NCI-H2196 (cell line): ENCODE results near the gene CNDP1.
"Not testable (repeated sequence)": the region's sequence is repeated elsewhere in the genome, so short reads cannot be mapped to it uniquely, and the experiment has no call there.

Source experiments
- DNase-seq: peaks from one replicate; lab custom pipeline; 2025; ENCODE audit not compliant: unreplicated experiment; lab: John Stamatoyannopoulos, UW

Gene CNDP1

DNA sequence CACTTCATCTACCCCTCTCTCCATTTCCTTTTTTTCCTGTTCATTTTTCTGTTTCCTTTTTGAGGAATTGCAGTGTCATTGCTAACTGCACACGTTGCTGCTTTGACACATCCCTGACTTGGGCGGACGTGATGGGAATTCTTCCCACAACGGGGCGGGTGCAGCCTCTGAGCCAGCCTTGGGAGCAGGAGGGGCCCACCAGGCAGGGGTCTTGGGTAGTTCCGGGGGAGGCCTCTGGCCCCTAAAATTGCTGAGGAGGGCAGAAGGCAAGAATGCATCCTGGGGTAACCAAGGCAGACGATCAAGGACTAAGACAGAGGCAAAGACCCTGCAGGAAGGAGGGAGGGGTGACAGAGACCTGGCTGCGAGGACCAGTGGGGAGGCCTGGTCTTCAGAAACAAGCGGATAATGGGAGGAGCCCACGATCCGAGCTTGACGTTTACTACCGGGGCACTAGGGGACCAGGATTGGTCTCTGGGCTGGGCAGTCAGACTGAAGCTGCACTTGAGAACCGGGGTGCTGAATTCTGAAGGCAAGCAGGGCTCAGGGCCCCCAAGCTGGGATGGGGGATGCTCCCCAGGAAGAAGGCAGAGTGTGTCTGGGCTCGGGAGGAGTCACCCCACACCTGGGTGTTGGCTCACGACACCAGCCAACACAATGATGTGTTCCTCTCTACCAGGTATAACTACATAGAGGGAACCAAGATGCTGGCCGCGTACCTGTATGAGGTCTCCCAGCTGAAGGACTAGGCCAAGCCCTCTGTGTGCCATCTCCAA lies 14.8 kb upstream of the CNDP1 start:
- DNase-seq: no peak

DNA sequence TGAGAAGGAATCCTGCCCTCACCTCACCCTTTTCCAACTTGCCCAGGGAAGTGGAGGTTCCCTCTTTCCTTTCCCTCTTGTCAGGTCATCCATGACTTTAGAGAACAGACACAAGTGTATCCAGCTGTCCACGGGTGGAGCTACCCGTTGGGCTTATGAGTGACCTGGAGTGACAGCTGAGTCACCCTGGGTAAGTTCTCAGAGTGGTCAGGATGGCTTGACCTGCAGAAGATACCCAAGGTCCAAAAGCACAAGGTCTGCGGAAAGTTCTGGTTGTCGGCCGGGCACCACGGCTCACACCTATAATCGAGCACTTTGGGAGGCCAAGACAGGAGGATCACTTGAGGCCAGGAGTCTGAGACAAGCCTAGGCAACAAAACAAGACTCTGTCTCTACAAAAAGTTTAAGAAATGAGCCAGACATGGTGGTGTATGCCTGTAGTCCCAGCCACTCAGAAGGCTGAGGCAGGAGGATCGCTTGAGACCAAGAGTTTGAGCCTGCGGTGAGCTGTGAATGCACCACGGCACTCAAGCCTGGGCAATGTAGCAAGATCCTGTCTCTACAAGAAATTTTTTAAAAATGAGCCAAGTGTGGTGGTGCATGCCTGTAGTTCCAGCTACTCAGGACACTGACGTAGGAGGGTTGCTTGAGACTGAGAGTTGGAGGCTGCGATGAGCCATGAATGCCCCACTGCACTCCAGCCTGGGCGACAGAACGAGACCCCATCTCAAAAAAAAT lies 14.0 kb upstream of the CNDP1 start:
- no peak for DNase-seq

DNA sequence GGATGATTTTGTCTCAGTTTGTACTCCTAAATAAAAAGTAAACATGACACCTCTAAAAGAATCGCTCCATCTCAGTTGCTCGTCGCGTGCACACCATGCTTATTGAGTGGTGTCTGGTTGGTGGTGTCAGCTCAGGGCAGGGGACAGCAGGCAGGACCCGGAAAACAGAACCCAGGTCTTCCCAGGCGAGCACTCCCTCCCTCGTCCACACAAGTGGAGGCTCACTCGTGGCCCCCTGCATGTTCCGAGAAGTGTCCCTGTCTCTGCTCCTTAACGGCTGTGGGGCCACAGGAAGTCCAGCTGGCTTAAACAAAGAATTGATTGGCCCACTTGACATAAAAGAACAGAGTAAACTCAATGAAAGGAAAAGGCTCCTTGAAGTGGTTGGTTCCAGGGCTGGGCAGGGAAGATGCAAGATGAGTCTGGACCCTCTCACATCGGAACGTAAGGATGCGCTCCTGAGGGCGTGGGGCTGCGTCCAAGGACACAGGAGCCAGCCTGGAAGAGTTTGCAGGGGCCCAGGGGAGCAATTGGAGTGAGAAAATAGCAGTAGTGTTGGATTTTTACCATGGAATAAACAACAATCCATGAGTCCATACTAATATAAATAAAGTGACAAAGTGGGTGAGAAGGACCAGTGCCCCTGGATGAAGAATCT lies 13.1 kb upstream of the CNDP1 start:
- DNase-seq: no peak

DNA sequence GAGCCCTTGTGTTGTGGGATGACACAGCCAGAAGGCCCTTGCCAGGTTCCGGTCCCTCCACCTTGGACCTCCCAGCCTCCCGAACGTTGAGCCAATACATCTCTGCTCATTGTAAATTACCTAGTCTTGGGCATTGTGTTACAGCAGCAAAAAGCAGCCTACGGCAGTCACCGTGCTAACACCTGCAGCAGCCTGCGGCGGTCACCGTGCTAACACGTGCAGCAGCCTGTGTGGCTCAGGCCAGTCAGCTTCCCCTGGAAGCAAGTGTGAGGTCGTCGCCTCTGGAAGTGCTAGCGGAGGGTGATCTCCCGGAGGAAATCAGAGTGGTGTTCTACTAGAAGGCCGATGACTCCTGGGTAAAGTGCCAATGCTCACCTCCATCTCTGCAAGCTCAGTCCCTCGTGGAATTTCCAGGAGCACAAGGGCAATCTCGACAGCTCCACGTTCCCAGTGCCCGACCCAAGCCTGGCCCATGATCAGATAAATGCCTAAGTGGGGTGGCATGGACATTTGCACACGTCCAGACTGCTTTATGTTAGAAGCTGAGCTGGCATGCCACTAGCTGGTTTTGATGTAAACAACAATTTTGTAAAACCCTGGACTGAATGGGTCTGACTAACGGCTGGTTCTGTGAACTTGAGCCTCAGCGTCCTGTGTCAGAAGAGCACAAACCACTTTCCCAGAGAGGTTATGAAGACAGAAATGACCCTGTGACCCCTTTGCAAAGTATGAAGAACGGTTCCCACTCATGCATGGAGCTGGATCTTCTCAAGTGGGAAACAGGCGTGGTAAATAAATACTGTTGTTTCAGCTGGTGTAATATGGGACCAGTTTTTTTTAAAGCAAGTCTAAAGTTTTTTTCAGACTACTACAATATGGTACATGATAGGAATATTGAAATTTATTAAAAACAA lies 11.4 kb upstream of the CNDP1 start:
- DNase-seq: no peak

DNA sequence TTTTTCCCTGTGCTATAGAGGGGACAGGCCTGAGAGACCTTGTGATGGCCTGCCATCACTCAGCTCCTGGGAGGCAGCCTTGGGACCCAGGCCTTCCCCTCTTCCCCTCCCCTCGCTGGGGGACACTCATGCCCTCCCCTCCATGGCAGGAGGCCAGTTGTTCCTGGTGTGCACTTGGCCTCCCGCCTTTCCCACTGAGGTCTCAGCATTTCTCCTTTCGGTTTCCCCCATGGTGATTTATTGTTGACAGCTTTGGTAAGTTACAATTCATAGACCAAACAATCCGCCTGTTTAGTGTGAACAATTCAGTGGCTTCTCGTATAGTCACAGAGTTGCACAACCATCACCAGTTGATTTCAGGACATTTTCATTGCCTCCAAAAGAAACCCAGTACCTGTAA lies 10.2 kb upstream of the CNDP1 start:
- no peak for DNase-seq

DNA sequence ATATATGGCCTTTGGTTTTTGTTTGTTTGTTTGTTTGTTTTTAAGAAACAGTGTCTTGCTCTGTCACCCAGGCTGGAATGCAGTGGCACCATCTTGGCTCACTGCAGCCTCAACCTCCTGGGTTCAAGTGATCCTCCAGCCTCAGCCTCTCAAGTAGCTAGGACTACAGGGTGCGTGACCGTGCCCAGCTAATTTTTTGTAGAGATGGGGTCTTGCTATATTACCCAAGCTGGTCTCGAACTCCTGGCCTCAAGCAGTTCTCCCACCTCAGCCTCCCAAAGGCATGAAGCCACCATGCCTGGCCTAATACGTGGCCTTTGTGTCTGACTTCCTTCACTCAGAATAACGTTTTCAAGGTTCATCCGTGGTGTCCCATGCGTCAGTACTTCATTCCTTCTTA lies 9.4 kb upstream of the CNDP1 start:
- DNase-seq: not testable (repeated sequence)

DNA sequence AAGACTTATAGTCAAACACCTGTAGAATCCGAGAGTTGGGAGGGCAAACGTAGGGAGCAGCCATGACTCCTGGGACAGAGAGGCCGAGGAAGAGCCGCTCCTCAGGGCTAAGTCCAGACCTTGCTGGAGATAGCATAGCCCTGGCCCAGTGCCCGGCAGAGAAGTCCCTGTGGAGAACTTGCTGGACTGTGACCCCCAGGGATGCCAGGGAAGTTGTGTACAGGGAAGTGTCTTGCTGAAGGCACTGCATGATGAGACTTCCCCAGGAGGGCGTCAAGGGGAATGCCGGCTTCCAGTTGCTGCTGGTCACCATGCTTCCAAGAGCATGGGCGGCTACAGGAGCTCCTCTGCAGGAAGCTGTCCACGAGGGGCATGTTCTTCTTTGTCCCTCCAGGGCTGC lies 8.6 kb upstream of the CNDP1 start:
- DNase-seq: no peak

DNA sequence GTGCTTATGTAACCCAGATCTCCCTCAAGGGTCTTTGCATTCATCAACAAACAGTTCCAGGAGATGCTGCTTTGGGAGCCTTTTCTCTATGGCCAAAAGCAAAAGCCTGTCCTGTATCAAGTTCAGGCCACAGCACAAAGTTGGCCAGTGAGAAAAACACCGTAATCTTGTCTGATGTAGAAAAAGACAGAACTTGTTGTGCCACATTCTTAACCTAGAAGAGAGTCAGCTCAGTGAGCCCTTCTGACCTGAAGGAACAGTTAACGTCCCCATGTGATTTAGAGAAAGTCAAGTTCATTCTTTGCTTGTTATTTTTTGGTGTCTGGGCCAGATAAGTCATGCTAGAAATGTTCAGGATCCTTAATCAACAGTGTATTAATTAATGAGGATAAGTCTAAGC lies 7.8 kb upstream of the CNDP1 start:
- no peak for DNase-seq

DNA sequence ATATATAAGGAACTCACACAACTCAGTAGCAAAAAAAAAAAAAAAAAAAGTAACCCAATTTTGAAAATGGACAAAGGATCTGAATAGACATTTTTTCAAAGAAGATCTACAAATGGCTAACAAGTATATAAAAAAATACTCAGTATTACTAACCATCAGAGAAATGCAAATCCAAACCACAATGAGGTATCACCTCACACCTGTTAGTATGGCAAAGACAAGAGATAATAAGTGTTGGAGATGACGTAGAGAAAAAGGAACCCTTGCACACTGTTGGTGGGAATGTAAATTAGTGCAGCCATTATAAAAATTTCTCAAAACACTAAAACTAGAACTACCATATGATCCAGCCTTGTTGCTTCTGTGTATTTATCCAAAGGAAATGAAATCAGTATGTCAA lies 5.8 kb upstream of the CNDP1 start:
- DNase-seq: no peak

DNA sequence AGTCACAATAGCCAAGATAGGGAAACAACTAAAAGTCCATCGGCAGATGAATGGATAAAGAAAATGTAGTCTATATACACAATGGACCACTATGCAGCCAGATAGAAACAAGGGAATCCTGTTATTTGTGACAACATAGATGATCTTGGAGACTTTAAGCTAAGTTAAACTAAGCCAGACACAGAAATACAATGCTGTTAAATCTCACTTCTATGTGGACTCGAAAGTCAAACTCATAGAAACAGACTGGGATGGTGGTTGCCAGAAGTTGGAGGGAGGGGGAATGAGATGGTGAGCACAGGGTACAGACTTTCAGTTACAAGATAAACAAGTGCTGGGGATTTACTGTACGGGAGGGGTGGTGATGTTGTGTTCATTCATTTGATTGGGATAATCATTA lies 5.4 kb upstream of the CNDP1 start:
- no peak for DNase-seq

DNA sequence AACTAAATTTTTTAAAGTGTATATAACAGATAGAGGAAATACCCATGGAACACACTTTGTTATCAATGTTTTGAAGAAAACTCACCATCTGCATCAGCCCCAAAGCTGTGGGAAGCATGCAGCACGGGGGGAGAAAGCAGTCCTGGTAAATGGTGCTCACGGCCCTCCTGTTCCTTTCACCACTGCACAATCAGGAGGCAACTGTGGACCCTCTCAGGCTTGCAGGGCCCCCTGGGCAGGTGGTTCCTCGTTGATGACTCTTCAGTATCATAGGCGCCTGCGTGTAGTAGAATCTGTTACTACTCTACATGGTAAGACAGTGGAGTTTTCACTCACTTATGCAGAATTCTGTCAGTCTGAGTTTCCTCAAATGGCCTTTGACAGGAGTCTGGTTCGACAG lies 4.9 kb upstream of the CNDP1 start:
- DNase-seq: no peak

DNA sequence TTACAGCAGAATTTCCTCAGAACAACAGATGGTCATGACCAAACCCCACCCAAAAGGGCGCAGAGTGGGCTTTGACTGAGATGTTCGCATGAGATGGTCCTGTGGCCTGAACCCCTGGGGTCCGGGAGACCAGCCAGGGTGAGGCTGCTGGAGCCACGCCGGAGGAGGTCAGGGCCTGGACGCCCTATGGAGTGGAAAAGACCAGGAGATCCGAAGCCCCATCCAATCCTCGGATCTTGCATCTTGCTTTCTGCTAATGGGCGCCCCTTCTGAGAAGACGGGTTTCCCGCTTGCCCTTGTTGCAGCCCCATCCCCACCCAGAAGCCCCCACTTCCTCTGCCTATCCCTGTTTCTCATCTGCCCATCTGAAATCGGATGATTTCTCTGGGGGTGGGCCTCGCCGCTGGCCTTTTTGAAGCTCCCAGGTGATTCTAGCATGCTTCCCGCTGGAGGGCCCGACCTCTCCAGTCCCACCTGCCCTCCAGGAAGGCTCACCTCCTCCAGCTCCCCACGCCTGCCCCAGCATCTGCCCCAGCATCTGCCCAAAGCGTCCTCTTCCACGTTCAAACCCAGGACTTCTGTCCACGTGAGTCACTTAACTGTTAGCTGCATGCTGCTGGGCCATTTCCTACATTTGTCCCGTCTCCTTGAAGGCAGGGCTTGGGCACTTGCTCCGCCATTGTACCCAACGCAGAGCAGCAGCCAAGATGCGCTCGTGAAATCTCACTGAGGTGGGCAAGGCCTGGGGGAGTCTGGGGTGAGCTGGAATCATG lies 4.3 kb upstream of the CNDP1 start:
- DNase-seq: no peak

DNA sequence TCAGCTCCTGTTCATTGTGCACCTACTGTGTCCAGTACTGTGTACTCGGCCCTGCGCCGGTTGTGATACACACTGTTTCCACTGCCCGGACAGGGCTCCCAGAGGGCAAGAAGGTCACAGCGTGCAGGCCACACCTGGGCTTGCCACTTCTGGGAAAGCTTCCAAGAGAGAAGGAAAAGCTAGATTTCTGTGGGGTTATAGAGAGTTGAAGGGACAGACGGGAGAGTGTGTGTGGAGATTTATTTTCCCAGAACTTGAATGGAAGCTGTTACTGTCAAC lies 3.8 kb upstream of the CNDP1 start:
- no peak for DNase-seq

DNA sequence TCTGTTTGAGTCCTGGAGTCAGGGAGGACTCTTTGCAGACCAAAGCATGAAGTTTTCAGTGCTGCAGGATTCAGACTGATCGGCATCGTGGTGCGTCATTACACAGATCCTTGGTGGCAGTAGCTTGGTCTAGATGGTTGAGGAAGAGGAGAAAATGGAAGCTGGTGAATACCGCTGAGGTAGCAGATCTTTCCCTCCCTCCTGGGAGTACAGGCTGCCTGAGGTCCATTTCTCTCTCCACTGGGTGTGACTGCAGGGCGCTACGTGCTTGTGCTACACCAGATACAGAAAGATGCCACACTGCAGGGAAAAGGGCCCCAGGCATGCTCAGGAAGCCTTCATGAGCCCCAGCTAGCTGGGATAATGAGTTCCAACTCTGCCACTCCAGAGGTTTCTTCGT lies 3.3 kb upstream of the CNDP1 start:
- DNase-seq: no peak

DNA sequence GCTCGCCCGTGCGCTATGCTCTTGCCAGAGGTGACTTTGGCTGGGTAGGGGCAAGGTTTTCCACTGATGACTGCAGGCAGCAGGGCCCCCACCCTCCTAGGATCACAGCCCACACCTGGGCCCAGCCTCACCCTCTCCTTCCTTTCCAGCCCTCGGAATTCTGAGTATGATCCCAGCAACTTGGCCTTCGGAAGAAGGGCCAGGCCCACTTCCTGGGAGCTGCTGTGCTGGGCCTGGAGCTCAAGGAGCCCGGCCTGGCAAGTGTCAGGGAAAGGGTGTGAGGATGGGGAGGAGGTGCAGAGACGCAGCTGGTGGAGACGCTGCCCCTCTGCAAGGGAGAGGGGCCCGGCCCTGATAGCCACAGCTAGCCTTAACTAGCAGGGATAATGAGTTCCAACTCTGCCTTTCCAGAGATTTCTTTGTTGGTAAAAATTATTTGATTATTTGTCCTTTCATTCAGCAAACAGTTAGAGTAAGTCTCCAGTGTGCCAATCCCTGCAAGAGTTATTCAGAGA lies 1.7 kb upstream of the CNDP1 start:
- DNase-seq: no peak

DNA sequence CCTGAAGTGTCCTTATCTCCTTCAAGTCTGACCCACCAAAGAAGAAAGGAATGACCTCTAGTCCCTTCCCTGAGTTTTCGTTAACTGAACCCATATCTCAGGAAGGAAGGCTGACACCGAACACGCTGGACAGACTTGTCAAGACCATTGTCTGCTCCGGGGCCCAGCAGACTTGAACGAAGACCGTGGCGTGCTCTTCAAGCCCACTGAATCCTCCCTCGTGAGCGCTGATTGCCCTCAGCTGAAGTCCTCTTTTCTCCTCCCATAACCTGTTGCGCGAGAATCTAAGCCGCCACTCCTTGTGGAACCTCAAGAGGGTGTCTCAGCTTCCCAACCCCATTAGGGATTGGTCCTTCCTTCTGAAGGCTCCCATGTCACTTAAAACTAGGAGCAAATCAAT lies 634 bp upstream of the CNDP1 start:
- DNase-seq: no peak

DNA sequence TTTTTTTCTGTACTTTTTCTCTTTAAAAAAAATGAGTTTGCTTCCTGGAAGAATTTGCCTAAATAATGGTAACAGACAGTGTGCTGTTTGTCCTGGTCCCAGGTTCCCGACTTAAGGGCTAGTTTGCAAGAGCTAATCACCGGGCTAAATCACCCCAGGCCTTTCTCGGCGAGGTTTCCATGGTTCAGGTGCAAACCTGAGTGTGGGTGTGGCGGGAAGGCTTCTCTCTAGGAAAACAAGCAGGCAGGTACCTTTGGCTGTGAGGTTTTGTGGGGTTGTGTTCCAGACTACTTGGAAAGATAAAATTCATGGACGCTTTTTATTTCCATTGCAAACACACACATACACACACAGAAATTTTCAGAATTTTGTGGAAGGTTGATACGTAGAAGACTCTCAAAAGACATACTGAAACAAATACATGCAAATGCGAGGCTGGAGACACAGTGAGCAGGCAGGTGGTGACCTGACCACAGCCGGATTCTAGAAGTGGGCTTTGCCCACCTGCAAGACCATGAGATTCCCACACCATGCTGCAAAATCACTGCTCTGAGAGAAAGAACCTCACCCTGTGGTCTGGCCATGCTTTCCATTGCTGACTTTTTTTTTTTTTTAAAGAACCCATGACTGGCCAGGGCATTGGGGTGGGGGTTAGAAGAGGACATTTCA lies 815 bp downstream of the CNDP1 start:
- DNase-seq: no peak

DNA sequence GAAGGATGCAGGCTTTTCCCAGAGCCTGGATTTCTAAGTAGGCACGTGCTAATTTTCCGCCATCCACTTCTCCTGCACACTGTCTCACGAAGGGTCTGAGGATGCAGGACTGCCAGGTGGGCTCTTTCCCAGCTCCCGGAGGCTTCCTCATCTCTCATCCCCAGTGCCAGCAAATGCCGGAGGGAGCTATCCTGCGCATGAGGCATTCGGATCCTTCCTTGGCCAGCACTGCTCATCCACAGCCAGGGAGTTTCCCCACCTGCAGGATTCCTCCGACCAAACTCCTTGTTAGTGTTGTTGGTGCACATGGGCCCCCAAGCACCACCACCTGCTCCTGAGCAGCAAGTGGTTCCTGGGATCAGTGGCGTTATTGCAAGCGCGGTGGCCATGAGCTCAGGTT lies 5.0 kb downstream of the CNDP1 start:
- no peak for DNase-seq

DNA sequence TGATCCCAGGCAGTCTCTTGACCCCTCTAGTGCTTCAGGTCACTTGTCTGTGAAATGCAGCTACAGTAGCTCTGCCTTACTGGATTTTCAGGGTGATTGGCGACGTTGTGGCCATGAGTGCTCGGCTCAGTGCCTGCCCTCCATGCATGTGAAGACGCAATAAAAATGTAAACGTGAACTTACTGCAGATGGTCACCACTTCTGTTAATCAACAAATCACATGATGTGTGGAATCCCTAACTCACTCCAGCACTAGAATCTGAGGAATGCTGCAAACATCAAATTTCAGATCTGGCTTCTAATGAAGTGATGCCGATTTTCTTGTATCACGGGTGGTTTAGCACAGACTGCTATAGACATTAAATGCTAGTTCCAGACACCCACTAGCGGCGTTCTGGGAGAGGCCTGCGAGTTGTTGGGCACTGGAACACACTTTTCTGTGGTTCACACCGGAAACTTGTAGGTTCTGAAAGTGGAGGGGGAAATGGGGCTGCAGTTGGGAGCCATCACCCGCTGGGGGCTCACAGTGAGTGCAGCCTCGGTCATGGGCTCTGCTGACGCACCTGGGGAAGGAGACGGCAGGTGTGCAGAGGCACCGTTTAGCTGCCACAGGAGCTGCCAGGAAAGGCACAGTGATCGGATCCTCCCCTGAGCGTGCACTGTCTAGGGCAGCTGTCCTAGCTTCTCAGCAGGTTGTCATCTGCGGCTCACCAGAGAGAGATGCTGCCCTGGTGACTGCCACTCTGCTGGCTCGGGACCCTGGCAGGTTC lies 6.5 kb downstream of the CNDP1 start:
- no peak for DNase-seq
